Right renal pelvis (tissue), 4 donors: ENCODE measurements around the gene SURF4. TPM values are rescaled to one million over a fixed set of nuclear protein-coding genes. Genes with fewer than 3 reads are reported as not detected.
"Not testable (repeated sequence)": the region's sequence is repeated elsewhere in the genome, so short reads cannot be mapped to it uniquely, and the experiment has no call there.

Experiments
- DNase-seq, 4 donors: peaks; one replicate each; pipeline ENCODE4 v3.0.0-alpha.2; 2013; ENCODE audit warnings: low read depth in 4 of 4, low spot score in 3 of 4, missing footprints in 1 of 4
- polyA plus RNA-seq, 4 donors: library from polyadenylated mRNA; unstranded; fragments of 120-200 nt; gene quantifications; one replicate each; pipeline ENCODE4 v1.2.1, GENCODE V29; 2013; ENCODE audit not compliant: insufficient read length in 4 of 4

The SURF4 gene
- polyA plus RNA-seq, 4 donors = 174 to 189 (median 181) TPM

DNA sequence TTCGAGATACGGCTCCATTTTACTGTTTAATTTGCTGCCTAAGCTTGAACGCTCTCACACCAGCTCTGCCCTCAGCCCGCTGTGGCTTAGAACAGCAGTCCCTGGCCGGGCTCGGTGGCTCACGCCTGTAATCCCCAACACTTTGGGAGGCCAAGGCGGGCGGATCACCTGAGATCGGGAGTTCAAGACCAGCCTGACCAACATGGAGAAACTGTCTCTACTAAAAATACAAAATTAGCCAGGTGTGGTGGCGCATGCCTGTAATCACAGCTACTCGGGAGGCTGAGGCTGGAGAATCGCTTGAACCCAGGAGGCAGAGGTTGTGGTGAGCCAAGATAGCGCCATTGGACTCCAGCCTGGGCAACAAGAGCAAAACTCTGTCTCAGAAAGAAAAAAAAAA, 1.4 kb upstream of the SURF4 start:
- DNase-seq = not testable (repeated sequence)

DNA sequence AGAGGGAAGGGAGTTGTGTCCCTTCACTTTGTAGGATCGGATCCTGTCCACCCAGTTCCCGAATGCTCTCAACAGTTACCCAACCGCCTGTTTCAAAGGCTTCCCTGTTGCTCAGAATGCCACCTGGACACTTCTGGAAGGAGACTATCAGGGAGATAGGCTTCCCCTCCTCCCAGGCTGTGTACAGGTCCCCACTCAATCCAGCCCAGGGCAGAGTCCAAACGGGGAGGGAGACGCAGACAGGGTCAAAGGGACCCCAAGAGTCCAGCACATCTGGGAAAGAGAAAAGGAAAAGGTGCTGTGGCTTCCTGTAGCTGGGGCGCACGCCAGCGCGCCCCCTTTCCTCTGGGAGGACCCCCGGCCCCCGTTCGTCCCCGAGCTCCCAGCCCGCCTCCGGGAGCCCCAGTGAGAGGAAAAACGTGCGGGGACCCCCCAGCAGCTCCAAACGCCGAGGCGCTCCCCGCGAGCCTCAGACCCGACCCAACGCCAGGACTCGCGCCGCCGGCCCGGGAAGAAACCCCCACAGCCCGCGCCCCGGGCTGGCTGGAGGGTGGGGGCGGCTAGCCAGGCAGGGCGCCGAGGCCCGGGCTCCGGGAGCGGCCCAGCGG, 640 bp downstream of the SURF4 start:
- DNase-seq = no peak

DNA sequence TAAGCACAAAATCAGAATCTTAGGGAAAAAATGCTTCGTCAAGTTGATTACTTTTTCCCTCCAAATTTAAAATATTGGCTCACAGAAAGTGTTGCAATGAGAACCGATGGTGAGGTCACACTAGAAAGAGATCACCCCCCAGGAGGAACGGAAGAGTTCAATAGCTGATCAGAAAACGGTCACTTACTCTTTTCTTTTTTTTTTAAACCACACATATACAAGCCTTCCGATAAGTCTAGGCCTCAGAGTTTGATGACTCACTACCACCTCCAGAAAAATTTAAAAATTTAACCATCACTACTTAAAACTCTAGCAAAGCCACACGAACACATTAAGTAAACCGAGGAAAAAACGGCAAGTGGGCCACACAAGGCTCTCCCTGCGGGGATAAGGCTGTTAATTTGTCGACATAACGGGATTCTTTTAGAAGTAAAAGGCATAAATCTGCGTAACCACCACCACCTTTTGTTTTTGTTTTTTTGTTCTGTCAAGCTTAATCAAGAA, 1.2 kb downstream of the SURF4 start:
- DNase-seq = no peak

DNA sequence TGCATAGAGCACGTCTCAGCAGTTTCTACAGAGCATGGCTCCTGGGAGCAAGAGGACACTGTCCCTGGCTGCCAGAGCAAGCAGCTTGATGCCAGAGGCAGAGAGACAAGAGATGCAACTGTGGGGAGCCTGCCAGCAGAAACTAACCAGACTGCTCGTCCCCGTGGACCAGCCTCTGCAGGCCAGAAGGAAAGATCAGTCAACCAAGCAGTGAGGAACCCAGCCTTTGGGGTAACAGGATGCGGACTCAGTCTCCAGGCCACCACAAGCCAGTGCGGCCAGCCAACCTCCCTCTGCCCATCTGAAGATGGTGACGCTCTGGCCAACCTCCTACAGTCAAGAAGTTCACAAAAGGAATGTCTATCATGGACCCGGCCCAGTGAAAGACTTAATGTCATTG, 3.7 kb downstream of the SURF4 start:
- DNase-seq = no peak

DNA sequence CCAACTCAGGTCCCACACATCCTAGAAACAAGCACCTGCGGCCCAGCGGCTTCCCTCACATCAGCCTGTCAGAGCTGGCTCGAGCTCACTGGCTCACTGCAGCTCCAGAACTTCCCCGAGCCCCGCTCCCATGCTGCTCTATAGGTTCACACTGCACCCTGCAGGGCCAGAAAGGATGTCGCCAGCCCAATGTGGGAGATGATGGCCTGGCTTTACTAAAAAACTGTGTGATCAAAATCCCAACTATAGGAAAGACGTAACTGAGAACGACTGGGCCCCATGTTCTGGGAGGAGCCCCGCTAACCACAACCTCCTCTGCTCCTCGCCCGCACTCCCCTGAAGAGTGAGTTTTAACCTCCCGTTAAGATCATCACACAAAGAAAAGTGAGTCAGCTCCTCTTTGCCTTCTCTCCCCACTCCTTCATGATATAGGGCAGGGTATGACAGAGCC, 4.6 kb downstream of the SURF4 start:
- no peak for DNase-seq

DNA sequence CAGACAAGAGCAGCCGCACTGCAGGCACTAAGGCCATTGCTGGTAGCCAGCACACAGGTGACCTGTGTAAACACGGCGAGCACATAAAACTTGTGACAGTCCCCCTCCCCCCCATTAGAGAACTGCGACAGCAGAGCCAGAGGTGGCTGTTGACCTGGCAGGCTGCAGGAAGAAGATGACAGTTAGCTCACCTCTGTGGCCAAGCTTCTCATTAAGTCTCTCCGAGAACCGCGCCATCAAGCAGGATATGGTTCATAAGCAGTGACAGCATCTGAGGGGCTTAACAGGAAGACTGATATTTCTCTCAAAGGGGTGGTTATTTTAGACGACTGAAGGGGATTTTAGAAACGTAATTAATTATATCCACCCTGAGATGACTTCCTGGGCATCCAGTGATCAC, 5.2 kb downstream of the SURF4 start:
- DNase-seq = no peak

DNA sequence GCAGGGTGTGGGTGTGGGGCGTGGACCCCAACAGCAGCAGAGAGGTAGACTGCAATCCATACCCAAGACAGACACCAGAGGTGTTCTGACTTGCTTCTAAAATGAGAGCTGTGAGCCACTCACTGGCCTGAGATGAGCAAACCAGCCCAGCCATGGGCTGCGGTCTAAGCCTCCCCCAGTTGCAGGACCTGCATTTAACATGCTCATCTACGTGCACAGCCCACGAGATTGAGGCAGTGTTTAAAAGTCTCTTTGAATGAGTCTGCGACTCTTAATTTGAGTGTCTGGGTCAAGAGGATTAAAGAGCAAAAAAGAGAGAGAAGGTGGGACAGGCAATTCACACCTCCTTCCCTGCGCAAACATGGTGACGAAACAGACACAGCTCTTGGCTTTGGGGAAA, 5.9 kb downstream of the SURF4 start:
- no peak for DNase-seq

DNA sequence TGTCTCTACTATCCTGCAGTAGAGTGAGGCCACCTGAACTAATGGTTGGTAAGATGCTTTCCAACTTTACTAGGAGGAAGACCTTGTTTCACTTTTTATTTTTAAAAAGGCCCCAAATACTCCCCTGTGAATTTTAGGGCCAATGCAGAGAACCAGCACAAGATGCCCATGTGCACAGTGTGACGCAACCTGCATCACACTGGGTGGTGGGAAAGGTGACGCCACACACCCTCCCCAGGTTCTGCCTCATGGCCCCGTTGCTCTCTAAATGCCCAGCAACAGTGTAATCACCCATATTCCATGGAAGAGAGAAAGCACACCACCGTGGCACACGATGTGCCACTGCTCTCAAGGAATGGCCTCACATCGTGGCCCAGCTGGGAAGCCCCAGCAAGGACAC, 6.4 kb downstream of the SURF4 start:
- no peak for DNase-seq

DNA sequence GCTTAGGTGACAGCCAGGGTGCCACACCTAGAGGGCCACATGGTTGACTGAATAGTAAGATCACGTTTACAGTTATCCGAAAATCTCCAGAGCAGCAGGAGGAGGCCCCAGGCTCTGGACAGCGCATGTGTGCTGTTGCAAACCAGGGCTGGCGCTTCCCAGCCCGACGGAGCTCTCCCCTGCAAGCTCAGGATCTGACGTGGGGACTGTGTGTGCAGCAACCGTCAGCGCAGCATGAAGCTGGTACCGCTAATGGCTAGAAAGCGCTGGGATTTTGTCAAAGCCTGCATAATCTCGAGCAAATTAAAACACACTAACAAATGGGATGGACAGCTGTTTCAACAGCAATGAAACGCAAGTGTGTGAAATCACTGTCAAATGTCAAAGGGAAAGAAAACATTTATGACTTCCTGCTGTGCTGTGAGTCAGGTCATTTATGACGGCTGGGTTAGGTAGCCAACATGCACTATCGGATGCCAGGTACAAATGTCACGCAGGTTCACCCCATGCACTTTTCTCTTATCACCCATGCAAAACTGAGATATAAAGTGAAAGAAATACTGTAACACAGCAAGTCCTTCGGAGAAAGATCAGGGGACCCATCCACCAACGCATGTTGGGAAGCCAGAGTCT, 7.5 kb downstream of the SURF4 start:
- DNase-seq = no peak

DNA sequence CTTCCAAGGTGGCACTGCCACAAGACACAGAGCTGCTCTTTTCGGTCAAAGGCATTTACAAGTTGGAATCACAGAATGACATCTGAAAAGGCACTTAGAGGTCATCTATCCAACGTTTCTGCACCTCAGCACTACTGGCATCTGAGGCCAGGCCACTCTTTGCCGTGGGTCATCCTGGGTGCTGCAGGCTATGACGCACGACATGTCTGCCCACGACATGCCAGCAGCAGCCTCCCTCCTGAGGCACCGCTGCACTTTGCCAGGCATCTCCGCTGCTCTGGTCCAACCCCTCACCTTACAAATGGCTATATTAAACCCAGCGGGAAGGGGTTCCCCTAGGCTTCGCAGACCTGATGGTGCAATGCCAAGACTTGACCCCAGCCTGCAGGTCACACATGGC, 8.1 kb downstream of the SURF4 start:
- DNase-seq = no peak

DNA sequence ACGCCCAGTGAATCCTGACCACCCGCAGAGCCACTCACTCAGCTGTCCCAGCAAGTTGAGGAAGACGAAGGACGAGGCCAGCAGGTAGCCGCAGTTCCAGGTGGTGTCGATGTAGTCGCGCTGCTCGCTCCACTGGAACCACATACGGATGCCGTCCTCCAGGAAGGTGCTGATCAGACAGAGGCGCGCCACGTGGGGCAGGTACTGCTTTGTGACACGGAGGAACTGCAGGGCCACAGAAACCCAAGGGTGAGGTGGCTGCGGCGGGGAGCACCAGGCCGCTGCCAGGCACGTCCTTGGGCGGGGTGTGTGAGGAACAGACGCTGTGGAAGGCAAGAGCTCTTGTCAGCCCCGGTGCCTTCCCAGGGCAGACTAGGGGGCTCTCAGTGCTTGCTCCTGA, 8.6 kb downstream of the SURF4 start:
- DNase-seq = no peak

DNA sequence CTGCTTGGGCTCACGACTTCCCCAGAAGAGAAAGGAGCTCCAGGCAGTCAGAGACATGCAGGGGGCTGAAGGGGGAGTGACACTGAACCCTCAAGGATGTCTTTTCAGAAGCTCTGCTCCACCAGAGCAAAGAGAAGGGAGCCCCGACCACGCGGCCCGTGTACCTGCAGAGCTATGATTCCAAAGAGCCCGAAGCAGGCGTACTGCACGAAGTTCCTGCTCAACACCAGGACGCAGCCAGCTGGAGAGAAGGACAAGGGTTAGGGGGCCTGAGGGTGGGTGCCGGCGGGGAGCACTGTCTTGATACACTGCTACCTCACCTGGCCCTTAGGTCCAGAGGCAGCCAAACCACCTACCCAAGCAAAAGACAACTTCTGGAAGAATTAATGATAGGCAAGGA, 9.4 kb downstream of the SURF4 start:
- DNase-seq = no peak

DNA sequence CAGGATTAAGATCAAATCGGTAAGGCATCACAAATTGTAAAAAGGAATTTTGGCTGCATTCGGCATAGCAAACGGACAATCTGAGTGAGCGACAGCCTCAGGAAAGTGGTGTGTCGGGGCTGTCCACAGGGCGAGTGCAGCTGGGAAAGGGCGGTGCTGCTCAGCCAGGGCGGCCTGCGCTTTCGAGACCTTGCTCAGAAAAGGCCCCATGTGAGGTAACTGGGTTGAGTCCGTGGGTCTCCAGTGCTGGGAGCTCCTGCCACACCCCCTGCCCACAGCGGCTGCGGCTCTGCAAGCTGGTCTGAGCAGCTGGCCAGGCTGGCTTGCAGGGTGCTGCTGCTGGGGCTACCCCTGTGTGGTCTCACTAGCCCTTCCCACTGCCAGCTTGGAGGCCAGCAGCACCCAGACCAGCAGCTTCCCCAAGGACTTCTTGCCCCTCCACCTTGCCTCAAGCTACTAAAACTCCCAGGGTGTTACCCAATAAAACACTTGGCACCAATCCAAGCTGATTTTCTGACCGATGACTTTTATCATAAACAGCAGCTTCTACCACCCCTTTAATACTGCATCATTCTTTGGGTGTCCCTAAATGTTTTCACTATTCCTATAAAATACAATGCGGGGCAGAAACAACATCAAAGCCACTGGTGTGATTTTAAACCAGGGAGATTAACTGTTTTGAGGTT, 13.4 kb downstream of the SURF4 start:
- no peak for DNase-seq

DNA sequence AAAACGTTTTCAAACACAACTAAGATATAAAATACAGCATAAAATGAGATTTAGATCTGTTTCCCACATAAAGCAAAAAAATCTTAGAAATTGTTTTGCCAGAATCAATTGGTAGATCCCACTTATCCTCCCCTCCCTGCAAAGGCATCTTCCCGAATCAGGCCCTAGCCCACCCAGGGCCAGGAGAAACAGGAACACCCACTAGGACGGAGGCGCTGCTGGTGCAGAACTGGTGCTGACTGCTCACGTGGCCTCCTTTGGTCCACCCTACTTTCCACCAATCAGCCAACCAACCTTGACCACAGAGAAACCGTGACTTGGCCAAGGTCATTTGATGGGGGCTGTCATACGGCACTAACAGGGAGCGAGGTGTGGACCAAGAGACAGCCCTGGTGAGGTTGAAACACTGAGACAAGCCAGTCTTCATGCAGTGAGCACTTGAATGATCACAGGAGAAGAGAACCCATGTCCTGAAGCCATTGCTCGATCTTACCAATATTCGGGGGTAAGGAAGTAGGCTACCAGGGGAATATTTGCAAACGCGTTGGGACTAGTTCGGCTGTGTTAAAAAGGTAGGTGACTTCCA, 14.3 kb downstream of the SURF4 start:
- no peak for DNase-seq

DNA sequence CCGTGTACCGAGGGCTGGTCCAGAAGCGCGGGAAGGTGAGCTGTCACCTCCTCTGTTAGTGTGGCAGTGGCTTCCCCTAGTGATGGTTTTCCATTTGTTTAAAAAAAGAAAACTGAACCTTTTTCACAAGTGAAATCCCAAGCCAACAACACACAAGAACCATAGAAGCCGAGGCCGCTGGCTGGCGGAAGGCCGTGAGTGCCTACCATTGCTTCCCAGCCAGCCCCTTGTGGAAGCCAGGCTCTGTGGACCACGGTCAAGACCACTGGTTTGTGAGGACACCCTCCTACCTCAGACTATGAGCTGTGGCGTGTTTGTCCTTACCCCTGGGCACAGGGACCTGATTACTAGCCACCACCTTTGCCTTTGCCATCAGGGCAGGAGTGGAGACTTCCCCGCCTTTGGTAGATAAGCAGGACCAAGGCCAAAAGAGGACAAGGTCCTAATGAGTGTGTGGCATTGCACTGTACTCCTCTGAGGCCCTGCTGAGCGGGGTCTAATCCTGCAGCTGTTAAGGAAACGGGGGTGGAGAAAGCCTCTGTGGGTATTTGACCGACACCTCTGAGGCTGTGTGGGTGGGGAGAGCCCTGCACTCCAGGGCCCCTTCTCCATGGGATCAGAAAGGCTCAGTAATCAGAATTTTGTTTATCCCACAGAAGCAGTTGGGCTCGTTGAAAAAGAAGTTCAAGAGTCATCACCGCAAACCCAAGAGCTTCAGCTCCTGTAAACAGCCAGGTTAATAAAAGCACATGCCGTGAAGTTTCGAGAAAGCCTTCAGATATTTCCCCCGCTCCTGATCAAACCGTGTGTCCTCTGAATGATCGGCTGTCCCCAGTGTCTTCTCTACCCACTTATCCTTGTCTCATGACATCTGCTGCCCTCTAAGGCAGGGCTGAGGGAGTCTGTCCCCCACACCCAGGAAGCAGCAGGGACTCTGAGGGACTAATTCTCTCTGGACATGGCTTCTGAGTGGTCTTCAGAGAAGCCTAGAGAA, 15.2 kb downstream of the SURF4 start:
- no peak for DNase-seq

DNA sequence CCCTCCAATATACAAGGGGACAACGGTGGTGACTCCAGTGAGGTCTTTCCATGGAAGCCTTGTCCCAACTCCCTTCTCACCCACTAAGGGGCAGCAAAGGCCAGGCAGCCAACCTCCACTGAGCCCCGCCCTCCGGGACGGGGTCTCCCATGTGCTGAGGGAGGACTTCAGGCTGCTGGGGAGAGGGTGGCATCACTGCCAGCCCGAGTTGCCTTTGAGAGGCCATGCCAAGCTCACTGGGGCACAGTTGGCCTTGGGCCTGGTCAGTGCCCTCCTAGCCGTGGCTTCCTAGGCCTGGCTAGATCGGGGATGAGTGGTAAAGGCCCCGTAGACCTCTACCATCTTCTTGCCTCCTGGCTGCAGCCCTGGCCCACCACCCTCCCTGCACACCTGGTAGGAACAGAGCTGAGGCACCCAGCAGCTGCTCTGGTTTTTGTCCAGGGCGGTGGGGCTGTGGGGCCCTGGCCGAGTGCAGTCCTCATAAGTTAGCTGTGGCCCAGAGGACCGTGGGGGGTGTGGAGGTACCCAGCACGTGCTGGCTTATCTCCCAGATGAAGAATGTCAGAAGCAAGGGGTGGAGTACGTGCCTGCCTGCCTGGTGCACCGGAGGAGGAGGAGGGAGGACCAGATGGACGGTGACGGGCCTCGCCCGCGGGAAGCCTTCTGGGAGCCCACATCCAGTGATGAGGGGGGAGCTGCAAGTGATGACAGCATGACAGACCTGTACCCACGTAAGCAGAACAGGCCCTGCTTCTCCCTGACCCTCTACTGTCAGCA, 16.3 kb downstream of the SURF4 start:
- DNase-seq = no peak

DNA sequence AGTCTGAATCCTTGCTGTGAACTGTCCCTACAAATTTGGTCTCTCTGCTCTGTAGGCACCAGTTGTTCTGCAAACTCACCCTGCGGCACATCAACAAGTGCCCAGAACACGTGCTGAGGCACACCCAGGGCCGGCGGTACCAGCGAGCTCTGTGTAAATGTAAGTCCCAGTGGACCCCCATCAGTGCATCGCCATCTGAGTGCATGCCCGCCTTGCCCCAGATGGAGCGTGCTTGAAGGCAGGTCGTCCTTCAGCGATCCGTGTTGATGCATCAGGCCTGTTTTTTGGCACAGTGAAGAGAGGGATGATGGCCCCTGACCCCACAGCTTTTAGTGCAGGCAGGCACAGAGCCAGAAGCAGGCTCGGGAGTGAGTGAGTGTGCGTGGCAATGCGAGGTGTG, 18.2 kb downstream of the SURF4 start:
- DNase-seq = no peak

DNA sequence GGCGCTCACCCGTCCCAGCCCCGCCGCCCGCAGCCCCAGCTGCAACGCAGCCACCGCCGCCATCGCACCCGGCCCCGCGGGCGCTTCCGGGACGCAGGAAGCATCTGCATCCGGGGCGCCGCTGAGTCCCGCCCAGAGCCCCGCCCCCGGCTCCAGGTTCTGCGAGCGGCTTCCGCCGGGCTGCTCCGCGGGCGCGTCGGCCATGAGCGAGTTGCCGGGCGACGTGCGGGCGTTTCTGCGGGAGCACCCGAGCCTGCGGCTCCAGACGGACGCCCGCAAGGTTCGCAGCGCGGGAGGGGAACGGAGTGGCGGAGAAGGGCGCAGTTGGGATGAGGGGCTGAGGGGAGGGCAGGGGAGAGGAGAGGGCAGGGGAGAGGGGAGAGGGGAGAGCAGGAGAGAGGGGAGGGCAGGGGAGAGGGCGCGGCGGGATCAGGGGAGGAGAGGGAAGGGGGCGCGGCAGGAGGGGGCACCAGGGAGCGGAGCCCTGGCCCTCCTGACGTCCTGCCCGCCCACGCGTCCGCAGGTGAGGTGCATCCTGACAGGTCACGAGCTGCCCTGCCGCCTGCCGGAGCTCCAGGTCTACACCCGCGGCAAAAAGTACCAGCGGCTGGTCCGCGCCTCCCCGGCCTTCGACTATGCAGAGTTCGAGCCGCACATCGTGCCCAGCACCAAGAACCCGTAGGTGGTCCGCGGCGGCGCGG, 19.3 kb downstream of the SURF4 start, which contains the start of the genes SURF1 and SURF2:
Gene SURF1, minus strand, starts transcription at position 97 of the 701 bp plus-strand sequence. Its CDS starts 34 bp downstream, at position 63.
Gene SURF2, plus strand, starts transcription at position 160 of the 701 bp plus-strand sequence. Its CDS starts 43 bp downstream, at position 203.
- DNase-seq = peak in 3 of 4 donors; percentile 64 to 77 (median 76)
